Ovary (tissue), 3 donors: ENCODE data around the gene GGA3.

ENCODE experiments used
- EP300 ChIP-seq: sonication (generic); formaldehyde crosslinking; IDR thresholded peaks from one replicate; pipeline ENCODE4 v1.6.1; 2017; ENCODE audit warnings: antibody characterized with exemption
- POLR2A ChIP-seq: fragments of 450-650 bp; IDR thresholded peaks from one replicate; pipeline ENCODE4 v1.6.1; 2017; ENCODE audit warnings: antibody characterized with exemption, mild to moderate bottlenecking, moderate library complexity
- TF ChIP-seq, protein P1 (sequence below), 3 donors: fragments of 450-650 bp in 2 of 3; fragments of 200-600 bp in 1 of 3; IDR thresholded peaks; one replicate each; pipeline versions ENCODE4 v1.5.1 to v1.8.0; 2016 to 2022; ENCODE audit warnings: antibody characterized with exemption in 3 of 3, mild to moderate bottlenecking in 1 of 3
- donor health status: DM: no; HTN: no; CAD: no.

DNA sequence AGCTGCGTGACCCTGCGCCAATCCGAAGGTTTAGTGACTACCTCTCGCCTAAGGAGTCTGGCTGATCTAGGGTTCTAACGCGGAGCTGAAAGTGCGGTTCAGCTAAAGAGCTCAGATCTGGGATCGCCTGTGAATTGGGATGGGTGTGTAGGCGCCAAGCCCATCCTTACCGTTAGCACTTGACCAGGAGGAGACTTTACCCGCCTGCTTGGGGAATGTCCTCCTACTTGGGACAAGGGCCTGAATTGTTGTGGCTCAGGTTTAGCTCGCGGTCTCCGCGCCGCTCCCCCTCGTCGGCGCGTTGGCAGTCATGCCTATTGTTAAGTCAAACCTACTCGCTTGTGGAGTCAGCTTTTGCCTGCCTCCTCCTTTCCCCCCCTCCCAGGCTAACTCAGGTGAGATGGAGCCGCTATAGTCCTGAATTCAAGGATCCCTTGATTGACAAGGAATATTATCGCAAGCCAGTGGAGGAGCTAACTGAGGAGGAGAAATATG, 753 bp upstream of the GGA3 start:
- TF ChIP-seq, protein P1, sequence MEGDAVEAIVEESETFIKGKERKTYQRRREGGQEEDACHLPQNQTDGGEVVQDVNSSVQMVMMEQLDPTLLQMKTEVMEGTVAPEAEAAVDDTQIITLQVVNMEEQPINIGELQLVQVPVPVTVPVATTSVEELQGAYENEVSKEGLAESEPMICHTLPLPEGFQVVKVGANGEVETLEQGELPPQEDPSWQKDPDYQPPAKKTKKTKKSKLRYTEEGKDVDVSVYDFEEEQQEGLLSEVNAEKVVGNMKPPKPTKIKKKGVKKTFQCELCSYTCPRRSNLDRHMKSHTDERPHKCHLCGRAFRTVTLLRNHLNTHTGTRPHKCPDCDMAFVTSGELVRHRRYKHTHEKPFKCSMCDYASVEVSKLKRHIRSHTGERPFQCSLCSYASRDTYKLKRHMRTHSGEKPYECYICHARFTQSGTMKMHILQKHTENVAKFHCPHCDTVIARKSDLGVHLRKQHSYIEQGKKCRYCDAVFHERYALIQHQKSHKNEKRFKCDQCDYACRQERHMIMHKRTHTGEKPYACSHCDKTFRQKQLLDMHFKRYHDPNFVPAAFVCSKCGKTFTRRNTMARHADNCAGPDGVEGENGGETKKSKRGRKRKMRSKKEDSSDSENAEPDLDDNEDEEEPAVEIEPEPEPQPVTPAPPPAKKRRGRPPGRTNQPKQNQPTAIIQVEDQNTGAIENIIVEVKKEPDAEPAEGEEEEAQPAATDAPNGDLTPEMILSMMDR (IDR thresholded peaks at IDR 0.05) = no peak
- TF ChIP-seq POLR2A = no peak
- no peak for TF ChIP-seq EP300
